ENCODE results near the gene HS1BP3.

- no peak for TF ChIP-seq POLR2A (IDR thresholded peaks at IDR 0.05)
- TF ChIP-seq, protein P1, sequence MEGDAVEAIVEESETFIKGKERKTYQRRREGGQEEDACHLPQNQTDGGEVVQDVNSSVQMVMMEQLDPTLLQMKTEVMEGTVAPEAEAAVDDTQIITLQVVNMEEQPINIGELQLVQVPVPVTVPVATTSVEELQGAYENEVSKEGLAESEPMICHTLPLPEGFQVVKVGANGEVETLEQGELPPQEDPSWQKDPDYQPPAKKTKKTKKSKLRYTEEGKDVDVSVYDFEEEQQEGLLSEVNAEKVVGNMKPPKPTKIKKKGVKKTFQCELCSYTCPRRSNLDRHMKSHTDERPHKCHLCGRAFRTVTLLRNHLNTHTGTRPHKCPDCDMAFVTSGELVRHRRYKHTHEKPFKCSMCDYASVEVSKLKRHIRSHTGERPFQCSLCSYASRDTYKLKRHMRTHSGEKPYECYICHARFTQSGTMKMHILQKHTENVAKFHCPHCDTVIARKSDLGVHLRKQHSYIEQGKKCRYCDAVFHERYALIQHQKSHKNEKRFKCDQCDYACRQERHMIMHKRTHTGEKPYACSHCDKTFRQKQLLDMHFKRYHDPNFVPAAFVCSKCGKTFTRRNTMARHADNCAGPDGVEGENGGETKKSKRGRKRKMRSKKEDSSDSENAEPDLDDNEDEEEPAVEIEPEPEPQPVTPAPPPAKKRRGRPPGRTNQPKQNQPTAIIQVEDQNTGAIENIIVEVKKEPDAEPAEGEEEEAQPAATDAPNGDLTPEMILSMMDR (IDR thresholded peaks at IDR 0.05): no peak
Observed at GRCh38 chr2:20616341-20616871, 34.5 kb downstream of the HS1BP3 start.

Measured in lower leg skin (tissue), 3 donors.